Measurements from ENCODE around the gene CLIC5.
A peak's percentile ranks its signal among the peaks of the same experiment; 100 is the strongest.
"Not testable (repeated sequence)": the region's sequence is repeated elsewhere in the genome, so short reads cannot be mapped to it uniquely, and the experiment has no call there.

CLIC5 gene

GRCh38 chr6:45946352-45946751 lies 69.3 kb downstream of the CLIC5 start:
- no peaks in the 10 kb centered on the region for H3K9me3 ChIP-seq (ENCODE audit: control insufficient read depth, low read length)
- no peak for DNase-seq
- no peak overlapping the region for H3K4me3 ChIP-seq (ENCODE audit: insufficient read depth, low read depth, low read length, poor library complexity, severe bottlenecking)
- no peak overlapping the region for H3K27ac ChIP-seq (ENCODE audit: insufficient read depth, low read length, poor library complexity, severe bottlenecking)
- H3K36me3 ChIP-seq (ENCODE audit: control insufficient read depth, insufficient read depth, low read length), result peaks cover 14% of the 10 kb centered on the region
- H3K27me3 ChIP-seq (replicated peaks; ENCODE audit: control insufficient read depth, insufficient read depth, low read length, poor library complexity, severe bottlenecking), result no peaks in the 10 kb centered on the region
- H3K4me1 ChIP-seq (ENCODE audit: control insufficient read depth, insufficient read depth, low read length, poor library complexity, severe bottlenecking), result no peaks in the 10 kb centered on the region

GRCh38 chr6:45942953-45943352 lies 72.7 kb downstream of the CLIC5 start:
- peaks cover 14% of the 10 kb centered on the region for H3K36me3 ChIP-seq (ENCODE audit: control insufficient read depth, insufficient read depth, low read length)
- no peak for DNase-seq
- no peak overlapping the region for H3K4me3 ChIP-seq (ENCODE audit: insufficient read depth, low read depth, low read length, poor library complexity, severe bottlenecking)
- H3K27ac ChIP-seq (ENCODE audit: insufficient read depth, low read length, poor library complexity, severe bottlenecking), result no peak overlapping the region
- no peaks in the 10 kb centered on the region for H3K4me1 ChIP-seq (ENCODE audit: control insufficient read depth, insufficient read depth, low read length, poor library complexity, severe bottlenecking)
- H3K9me3 ChIP-seq (ENCODE audit: control insufficient read depth, low read length), result no peaks in the 10 kb centered on the region
- no peaks in the 10 kb centered on the region for H3K27me3 ChIP-seq (replicated peaks; ENCODE audit: control insufficient read depth, insufficient read depth, low read length, poor library complexity, severe bottlenecking)

- Histone ChIP-seq H3K9me3 (ENCODE audit: control insufficient read depth, low read length) (no peaks in the 10 kb centered on the region), H3K4me1 (ENCODE audit: control insufficient read depth, insufficient read depth, low read length, poor library complexity, severe bottlenecking) (no peaks in the 10 kb centered on the region), H3K36me3 (ENCODE audit: control insufficient read depth, insufficient read depth, low read length) (no peaks in the 10 kb centered on the region), H3K27ac (ENCODE audit: insufficient read depth, low read length, poor library complexity, severe bottlenecking) (no peak overlapping the region), H3K27me3 (replicated peaks; ENCODE audit: control insufficient read depth, insufficient read depth, low read length, poor library complexity, severe bottlenecking) (no peaks in the 10 kb centered on the region), H3K4me3 (ENCODE audit: insufficient read depth, low read depth, low read length, poor library complexity, severe bottlenecking) (no peak overlapping the region)
- no peak for DNase-seq
Measured at GRCh38 chr6:45933855-45934254, 81.8 kb downstream of the CLIC5 start.

GRCh38 chr6:45931232-45931631 lies 84.4 kb downstream of the CLIC5 start:
- no peaks in the 10 kb centered on the region for H3K27me3 ChIP-seq (replicated peaks; ENCODE audit: control insufficient read depth, insufficient read depth, low read length, poor library complexity, severe bottlenecking)
- no peaks in the 10 kb centered on the region for H3K36me3 ChIP-seq (ENCODE audit: control insufficient read depth, insufficient read depth, low read length)
- no peaks in the 10 kb centered on the region for H3K9me3 ChIP-seq (ENCODE audit: control insufficient read depth, low read length)
- no peak overlapping the region for H3K4me3 ChIP-seq (ENCODE audit: insufficient read depth, low read depth, low read length, poor library complexity, severe bottlenecking)
- DNase-seq, result no peak
- H3K27ac ChIP-seq (ENCODE audit: insufficient read depth, low read length, poor library complexity, severe bottlenecking), result no peak overlapping the region
- no peaks in the 10 kb centered on the region for H3K4me1 ChIP-seq (ENCODE audit: control insufficient read depth, insufficient read depth, low read length, poor library complexity, severe bottlenecking)

- no peaks in the 10 kb centered on the region for H3K4me1 ChIP-seq (ENCODE audit: control insufficient read depth, insufficient read depth, low read length, poor library complexity, severe bottlenecking)
- H3K27ac ChIP-seq (ENCODE audit: insufficient read depth, low read length, poor library complexity, severe bottlenecking), result no peak overlapping the region
- no peaks in the 10 kb centered on the region for H3K9me3 ChIP-seq (ENCODE audit: control insufficient read depth, low read length)
- no peak overlapping the region for H3K4me3 ChIP-seq (ENCODE audit: insufficient read depth, low read depth, low read length, poor library complexity, severe bottlenecking)
- peak; percentile 11 to 38 (median 11) for DNase-seq
- no peaks in the 10 kb centered on the region for H3K36me3 ChIP-seq (ENCODE audit: control insufficient read depth, insufficient read depth, low read length)
- H3K27me3 ChIP-seq (replicated peaks; ENCODE audit: control insufficient read depth, insufficient read depth, low read length, poor library complexity, severe bottlenecking), result no peaks in the 10 kb centered on the region
Measured at GRCh38 chr6:45930420-45931040, 85.1 kb downstream of the CLIC5 start.

GRCh38 chr6:45929421-45930361 lies 86.0 kb downstream of the CLIC5 start:
- H3K36me3 ChIP-seq (ENCODE audit: control insufficient read depth, insufficient read depth, low read length), result no peaks in the 10 kb centered on the region
- no peaks in the 10 kb centered on the region for H3K4me1 ChIP-seq (ENCODE audit: control insufficient read depth, insufficient read depth, low read length, poor library complexity, severe bottlenecking)
- H3K4me3 ChIP-seq (ENCODE audit: insufficient read depth, low read depth, low read length, poor library complexity, severe bottlenecking), result no peak overlapping the region
- DNase-seq, result no peak
- no peaks in the 10 kb centered on the region for H3K9me3 ChIP-seq (ENCODE audit: control insufficient read depth, low read length)
- no peaks in the 10 kb centered on the region for H3K27me3 ChIP-seq (replicated peaks; ENCODE audit: control insufficient read depth, insufficient read depth, low read length, poor library complexity, severe bottlenecking)
- no peak overlapping the region for H3K27ac ChIP-seq (ENCODE audit: insufficient read depth, low read length, poor library complexity, severe bottlenecking)

GRCh38 chr6:45928721-45929305 lies 86.8 kb downstream of the CLIC5 start:
- Histone ChIP-seq H3K27ac (ENCODE audit: insufficient read depth, low read length, poor library complexity, severe bottlenecking) (no peak overlapping the region), H3K27me3 (replicated peaks; ENCODE audit: control insufficient read depth, insufficient read depth, low read length, poor library complexity, severe bottlenecking) (no peaks in the 10 kb centered on the region), H3K9me3 (ENCODE audit: control insufficient read depth, low read length) (no peaks in the 10 kb centered on the region), H3K36me3 (ENCODE audit: control insufficient read depth, insufficient read depth, low read length) (no peaks in the 10 kb centered on the region), H3K4me3 (ENCODE audit: insufficient read depth, low read depth, low read length, poor library complexity, severe bottlenecking) (no peak overlapping the region), H3K4me1 (ENCODE audit: control insufficient read depth, insufficient read depth, low read length, poor library complexity, severe bottlenecking) (no peaks in the 10 kb centered on the region)
- no peak for DNase-seq

GRCh38 chr6:45927421-45928320 lies 88.0 kb downstream of the CLIC5 start:
- no peak for DNase-seq
- no peak overlapping the region for H3K27ac ChIP-seq (ENCODE audit: insufficient read depth, low read length, poor library complexity, severe bottlenecking)
- no peak overlapping the region for H3K4me3 ChIP-seq (ENCODE audit: insufficient read depth, low read depth, low read length, poor library complexity, severe bottlenecking)
- no peaks in the 10 kb centered on the region for H3K9me3 ChIP-seq (ENCODE audit: control insufficient read depth, low read length)
- no peaks in the 10 kb centered on the region for H3K4me1 ChIP-seq (ENCODE audit: control insufficient read depth, insufficient read depth, low read length, poor library complexity, severe bottlenecking)
- no peaks in the 10 kb centered on the region for H3K27me3 ChIP-seq (replicated peaks; ENCODE audit: control insufficient read depth, insufficient read depth, low read length, poor library complexity, severe bottlenecking)
- no peaks in the 10 kb centered on the region for H3K36me3 ChIP-seq (ENCODE audit: control insufficient read depth, insufficient read depth, low read length)

GRCh38 chr6:45926423-45926822 lies 89.2 kb downstream of the CLIC5 start:
- H3K36me3 ChIP-seq (ENCODE audit: control insufficient read depth, insufficient read depth, low read length); H3K4me1 ChIP-seq (ENCODE audit: control insufficient read depth, insufficient read depth, low read length, poor library complexity, severe bottlenecking); H3K4me3 ChIP-seq (ENCODE audit: insufficient read depth, low read depth, low read length, poor library complexity, severe bottlenecking); H3K9me3 ChIP-seq (ENCODE audit: control insufficient read depth, low read length); DNase-seq; H3K27ac ChIP-seq (ENCODE audit: insufficient read depth, low read length, poor library complexity, severe bottlenecking); H3K27me3 ChIP-seq (replicated peaks; ENCODE audit: control insufficient read depth, insufficient read depth, low read length, poor library complexity, severe bottlenecking): not testable (repeated sequence)

Data from effector memory CD4-positive, alpha-beta T cell (primary cell).